ENCODE results near the gene FAM219A.

GRCh38 chr9:34456746-34457145, 1.6 kb downstream of the FAM219A start:
- TF ChIP-seq, protein P1, sequence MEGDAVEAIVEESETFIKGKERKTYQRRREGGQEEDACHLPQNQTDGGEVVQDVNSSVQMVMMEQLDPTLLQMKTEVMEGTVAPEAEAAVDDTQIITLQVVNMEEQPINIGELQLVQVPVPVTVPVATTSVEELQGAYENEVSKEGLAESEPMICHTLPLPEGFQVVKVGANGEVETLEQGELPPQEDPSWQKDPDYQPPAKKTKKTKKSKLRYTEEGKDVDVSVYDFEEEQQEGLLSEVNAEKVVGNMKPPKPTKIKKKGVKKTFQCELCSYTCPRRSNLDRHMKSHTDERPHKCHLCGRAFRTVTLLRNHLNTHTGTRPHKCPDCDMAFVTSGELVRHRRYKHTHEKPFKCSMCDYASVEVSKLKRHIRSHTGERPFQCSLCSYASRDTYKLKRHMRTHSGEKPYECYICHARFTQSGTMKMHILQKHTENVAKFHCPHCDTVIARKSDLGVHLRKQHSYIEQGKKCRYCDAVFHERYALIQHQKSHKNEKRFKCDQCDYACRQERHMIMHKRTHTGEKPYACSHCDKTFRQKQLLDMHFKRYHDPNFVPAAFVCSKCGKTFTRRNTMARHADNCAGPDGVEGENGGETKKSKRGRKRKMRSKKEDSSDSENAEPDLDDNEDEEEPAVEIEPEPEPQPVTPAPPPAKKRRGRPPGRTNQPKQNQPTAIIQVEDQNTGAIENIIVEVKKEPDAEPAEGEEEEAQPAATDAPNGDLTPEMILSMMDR (IDR thresholded peaks at IDR 0.05): no peak
- no peak for TF ChIP-seq POLR2A (IDR thresholded peaks at IDR 0.05)
